GM21447 (cell line): Measurements from ENCODE around the gene SRPK2.
A peak's percentile ranks its signal among the peaks of the same experiment; 100 is the strongest.
"Not testable (repeated sequence)": the region's sequence is repeated elsewhere in the genome, so short reads cannot be mapped to it uniquely, and the experiment has no call there.

Experiments used
- ATAC-seq: cut with Tn5 transposase; IDR thresholded peaks from one replicate; pipeline ENCODE4 v1.9.1; 2021; ENCODE audit not compliant: unreplicated experiment

Gene SRPK2

DNA sequence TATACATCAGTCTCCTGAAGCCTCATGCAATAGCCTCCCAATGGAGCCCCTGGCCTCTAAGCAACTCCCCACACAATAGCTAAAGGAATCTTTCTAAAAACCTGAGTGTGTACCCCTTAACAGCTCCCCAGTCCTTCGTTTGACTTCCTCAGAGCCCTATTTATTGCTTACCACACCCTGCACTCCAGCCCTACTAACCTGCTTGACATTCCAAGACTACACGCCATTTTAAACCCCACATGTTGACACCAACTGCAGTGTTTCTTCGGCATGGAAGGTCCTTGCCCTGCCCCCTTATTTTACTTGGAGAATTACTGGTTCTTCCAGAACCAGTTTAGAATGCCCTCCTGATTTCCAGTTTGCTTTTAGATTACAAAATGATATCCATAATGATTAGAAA lies 10.8 kb downstream of the SRPK2 start:
- ATAC-seq = no peak

DNA sequence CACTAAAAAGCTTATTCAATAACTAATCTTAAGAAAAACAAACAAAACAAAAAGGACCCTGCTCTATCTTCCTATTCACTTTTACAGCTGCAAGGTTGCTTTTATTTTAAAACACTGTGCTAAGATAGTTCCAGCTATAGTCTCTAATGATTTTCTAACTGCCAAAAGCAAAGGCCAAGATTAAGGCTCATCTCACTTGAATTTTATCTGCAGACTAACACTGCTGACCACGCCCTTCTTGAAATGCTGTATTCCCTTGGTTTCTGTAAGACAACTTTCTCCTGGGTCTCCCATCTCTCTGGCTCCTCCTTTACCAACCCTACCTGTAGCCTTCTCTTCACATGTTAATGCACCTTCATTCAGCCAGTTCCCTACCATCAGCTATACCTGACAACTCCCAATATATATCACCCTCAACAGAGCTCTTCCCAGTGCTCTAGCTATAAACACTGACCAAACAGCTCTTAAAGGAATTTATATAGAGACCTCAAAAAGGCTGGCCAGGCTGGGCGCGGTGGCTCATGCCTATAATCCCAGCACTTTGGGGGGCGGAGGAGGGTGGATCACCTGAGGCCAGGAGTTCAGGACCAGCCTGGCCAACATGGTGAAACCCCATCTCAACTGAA lies 11.7 kb downstream of the SRPK2 start:
- ATAC-seq = no peak

DNA sequence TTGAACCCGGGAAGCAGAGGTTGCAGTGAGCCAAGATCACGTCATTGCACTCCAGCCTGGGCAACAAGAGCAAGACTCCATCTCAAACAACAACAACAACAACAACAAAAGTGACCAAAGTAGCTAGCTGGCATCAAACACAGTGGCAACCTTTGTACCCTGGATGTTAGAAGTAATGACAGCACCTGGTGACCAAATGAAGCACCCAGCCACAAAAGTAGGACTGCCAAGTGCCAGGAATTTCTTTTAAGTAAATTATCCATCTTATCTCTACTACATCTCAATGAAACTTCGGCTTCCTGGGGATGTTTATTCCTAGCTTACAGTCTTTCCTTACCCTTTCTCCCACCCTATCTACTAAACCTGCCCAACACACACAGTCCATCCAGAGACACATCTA lies 18.8 kb downstream of the SRPK2 start:
- ATAC-seq = no peak

GRCh38 chr7:105367458-105367857 lies 21.3 kb downstream of the SRPK2 start:
- no peak for ATAC-seq

GRCh38 chr7:105365541-105366534 lies 22.9 kb downstream of the SRPK2 start:
- ATAC-seq = no peak

DNA sequence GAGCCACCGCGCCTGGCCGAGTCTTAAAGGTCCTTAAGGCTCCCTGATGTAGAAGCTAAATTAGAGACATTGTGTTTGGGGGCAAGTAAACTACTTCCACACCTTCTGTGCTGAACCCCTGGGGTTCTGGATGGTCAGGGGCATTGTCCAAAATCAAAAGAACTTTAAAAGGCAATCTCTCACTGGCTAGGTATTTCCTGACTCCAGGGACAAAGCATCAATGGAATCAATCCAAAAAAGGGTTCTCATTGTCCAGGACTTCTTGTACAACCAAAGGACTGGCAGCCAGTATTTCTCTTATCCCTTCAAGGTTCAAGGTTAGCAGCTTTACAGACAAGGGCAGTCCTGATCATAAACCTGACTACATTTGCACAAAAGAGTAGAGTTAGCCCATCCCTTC lies 24.0 kb downstream of the SRPK2 start:
- no peak for ATAC-seq

DNA sequence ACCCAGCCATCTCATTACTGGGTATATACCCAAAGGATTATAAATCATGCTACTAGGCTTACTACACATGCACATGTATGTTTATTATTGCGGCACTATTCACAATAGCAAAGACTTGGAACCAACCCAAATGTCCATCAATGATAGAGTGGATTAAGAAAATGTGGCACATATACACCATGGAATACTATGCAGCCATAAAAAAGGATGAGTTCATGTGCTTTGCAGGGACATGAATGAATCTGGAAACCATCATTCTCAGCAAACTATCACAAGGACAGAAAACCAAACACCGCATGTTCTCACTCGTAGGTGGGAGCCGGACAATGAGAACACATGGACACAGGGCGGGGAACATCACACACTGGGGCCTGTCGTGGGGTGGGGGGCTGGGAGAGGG lies 25.1 kb downstream of the SRPK2 start:
- not testable (repeated sequence) for ATAC-seq

GRCh38 chr7:105362685-105363084 lies 26.0 kb downstream of the SRPK2 start:
- not testable (repeated sequence) for ATAC-seq

- ATAC-seq = not testable (repeated sequence)
These were observed 26.7 kb downstream of the SRPK2 start for GRCh38 chr7:105361995-105362394.

GRCh38 chr7:105360149-105360548 lies 28.6 kb downstream of the SRPK2 start:
- ATAC-seq = not testable (repeated sequence)

DNA sequence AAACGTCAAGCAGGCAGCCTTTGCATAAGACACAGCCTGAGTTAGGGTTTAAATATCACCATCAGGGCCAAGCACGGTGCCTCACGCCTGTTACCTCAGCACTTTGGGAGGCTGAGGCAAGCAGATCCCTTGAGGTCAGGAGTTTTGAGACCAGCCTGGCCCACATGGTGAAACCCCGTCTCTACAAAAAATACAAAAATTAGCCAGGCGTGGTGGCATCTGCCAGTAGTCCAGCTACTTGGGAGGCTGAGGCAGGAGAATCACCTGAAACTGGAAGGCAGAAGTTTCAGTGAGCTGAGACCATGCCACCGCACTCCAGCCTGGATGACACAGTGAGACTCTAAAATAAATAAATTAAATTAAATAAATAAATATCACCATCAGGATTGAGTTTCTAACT lies 33.0 kb downstream of the SRPK2 start:
- no peak for ATAC-seq

DNA sequence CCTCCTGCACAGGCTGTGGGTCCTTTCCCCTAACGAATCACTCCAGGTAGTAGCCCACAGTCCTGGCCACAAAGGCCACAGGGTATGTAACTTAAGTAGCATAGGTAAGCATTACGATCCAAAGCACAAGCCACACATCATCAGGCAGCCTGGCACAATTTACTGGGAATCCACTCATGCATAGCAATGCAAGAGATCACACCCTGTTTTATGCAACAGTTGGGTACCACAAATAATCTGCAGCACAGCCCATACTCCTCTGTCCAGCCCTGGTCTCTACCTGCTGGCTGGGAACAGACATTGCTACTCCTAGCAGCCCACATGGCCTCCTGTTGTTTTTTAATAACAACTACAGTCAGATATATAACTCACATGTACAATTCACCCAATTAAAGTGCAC lies 34.3 kb downstream of the SRPK2 start:
- ATAC-seq = no peak

DNA sequence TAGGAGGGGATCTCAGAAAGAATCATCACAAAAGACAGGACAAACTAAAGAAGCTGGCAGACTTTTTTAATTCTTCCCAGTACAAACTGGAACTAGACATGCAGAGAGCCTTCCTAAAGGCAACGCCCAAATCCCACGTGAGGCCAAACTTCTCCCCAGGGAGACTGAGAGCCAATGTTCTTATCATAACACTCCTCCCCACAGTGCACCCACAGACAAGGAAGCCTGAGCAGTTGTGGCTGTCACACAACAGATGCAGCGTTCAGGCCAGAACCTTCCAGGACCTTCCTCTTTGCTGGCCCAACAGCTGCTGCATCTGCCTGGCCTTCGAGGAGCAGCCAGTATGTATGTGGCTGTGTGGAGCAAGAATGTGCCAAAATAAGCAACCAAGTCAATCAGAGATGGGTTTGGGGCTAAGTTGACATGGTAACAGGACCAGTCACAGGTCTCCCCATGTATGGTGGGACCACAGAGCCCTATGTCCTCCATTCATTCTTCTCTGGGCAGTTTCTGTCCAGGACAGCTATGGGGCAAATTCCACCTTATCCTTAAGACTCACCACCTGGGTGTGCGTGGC lies 34.9 kb downstream of the SRPK2 start:
- ATAC-seq = peak; percentile 37

GRCh38 chr7:105352901-105353668 lies 35.6 kb downstream of the SRPK2 start:
- no peak for ATAC-seq

GRCh38 chr7:105352018-105352612 lies 36.6 kb downstream of the SRPK2 start:
- ATAC-seq = peak; percentile 88

DNA sequence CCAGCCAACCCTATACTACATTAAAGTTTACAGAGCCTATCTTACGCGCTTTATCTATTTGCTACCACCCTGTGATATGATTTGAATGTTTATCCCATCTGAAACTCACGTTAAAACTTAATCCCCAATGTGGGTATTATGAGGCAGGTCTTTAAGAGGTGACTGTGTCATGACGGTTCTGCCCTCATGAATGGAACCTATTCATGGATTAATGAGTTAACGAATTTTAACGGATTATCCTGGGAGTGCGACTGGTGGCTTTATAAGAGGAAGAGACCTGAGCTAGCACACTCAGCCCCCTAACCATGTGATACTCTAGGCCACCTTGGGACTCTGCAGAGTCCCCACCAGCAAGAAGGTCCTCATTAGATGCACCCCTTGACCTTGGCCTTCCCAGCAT lies 37.8 kb downstream of the SRPK2 start:
- ATAC-seq = no peak

GRCh38 chr7:105348177-105348576 lies 40.5 kb downstream of the SRPK2 start:
- ATAC-seq = not testable (repeated sequence)

GRCh38 chr7:105346593-105347322 lies 42.0 kb downstream of the SRPK2 start:
- ATAC-seq = no peak

GRCh38 chr7:105346138-105346537 lies 42.6 kb downstream of the SRPK2 start:
- no peak for ATAC-seq

- ATAC-seq = no peak
These were observed 43.0 kb downstream of the SRPK2 start for GRCh38 chr7:105345725-105346124.
